ENCODE results near the gene IBA57.

- TF ChIP-seq, protein P1, sequence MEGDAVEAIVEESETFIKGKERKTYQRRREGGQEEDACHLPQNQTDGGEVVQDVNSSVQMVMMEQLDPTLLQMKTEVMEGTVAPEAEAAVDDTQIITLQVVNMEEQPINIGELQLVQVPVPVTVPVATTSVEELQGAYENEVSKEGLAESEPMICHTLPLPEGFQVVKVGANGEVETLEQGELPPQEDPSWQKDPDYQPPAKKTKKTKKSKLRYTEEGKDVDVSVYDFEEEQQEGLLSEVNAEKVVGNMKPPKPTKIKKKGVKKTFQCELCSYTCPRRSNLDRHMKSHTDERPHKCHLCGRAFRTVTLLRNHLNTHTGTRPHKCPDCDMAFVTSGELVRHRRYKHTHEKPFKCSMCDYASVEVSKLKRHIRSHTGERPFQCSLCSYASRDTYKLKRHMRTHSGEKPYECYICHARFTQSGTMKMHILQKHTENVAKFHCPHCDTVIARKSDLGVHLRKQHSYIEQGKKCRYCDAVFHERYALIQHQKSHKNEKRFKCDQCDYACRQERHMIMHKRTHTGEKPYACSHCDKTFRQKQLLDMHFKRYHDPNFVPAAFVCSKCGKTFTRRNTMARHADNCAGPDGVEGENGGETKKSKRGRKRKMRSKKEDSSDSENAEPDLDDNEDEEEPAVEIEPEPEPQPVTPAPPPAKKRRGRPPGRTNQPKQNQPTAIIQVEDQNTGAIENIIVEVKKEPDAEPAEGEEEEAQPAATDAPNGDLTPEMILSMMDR (IDR thresholded peaks at IDR 0.05): no peak
- no peak for TF ChIP-seq POLR2AphosphoS5 (IDR thresholded peaks at IDR 0.05)
Observed at GRCh38 chr1:228207381-228207810, 41.8 kb downstream of the IBA57 start.
